ENCODE results near the gene ULK4.

- no peak for TF ChIP-seq POLR2A (IDR thresholded peaks at IDR 0.05)
- no peak for TF ChIP-seq EP300 (IDR thresholded peaks at IDR 0.05)
- TF ChIP-seq CTCF (IDR thresholded peaks at IDR 0.05), result no peak
- TF ChIP-seq POLR2AphosphoS5 (IDR thresholded peaks at IDR 0.05), result no peak
These were observed 542.1 kb downstream of the ULK4 start for GRCh38 chr3:41419809-41420208.
